HepG2 (cell line): Measurements from ENCODE around the gene BIN1. TPM values are rescaled to one million over a fixed set of nuclear protein-coding genes. Genes with fewer than 3 reads are reported as not detected.
A peak's percentile ranks its signal among the peaks of the same experiment; 100 is the strongest.

Experiments
- ATAC-seq: fragments of 200-7000 bp; cut with Tn5 transposase; 3 replicates; pipeline ENCODE4 v1.9.1; 2020; ENCODE audit warnings: mild to moderate bottlenecking, moderate library complexity
- BruUV-seq: library from RNA; stranded (reverse); fragments of 400-500 nt; replicated peaks from 2 replicates; lab custom pipeline; 2021; lab: Mats Ljungman, UMichigan
- CTCF ChIA-PET: fragments of 300-600 bp; formaldehyde crosslinking; extraction: SDS; loops from one replicate; lab custom pipeline; 2021; ENCODE audit warnings: low total read pairs, inconsistent platforms, low intra/inter-chr PET ratio; lab: Yijun Ruan, JAX
- POLR2A ChIA-PET: fragments of 350-600 bp; sonication (Branson Sonifier 250); formaldehyde crosslinking; loops from one replicate; lab custom pipeline; 2020; ENCODE audit warnings: antibody characterized with exemption, inconsistent platforms; lab: Yijun Ruan, JAX
- DNase-seq: peaks from one replicate; pipeline ENCODE4 v3.0.0-alpha.2; 2015; ENCODE audit warnings: low spot score
- FAIRE-seq: peaks from 3 replicates; lab custom pipeline; 2011; peaks lifted over from hg19 to GRCh38; lab: Jason Lieb, UNC
- H2AFZ ChIP-seq: one replicate; pipeline ENCODE4 v1.6.1; 2011; ENCODE audit warnings: low read length, inconsistent platforms
- H3K27ac ChIP-seq: fragments of 300-600 bp; 3 replicates; pipeline ENCODE4 v1.8.0; 2011; ENCODE audit warnings: mixed run types, mild to moderate bottlenecking, mixed read lengths, low read length, inconsistent platforms; ENCODE audit not compliant: insufficient read depth; ENCODE audit errors: extremely low read length
- H3K27me3 ChIP-seq, 2 experiments: fragments of 200-600 bp in 1 of 2; 2 replicates in 1 of 2; 3 replicates in 1 of 2; pipeline versions ENCODE4 v1.6.0 to v1.8.0; 2011; ENCODE audit warnings: low read length in 2 of 2, mild to moderate bottlenecking in 2 of 2, moderate library complexity in 2 of 2, inconsistent platforms in 1 of 2; ENCODE audit not compliant: insufficient read depth in 2 of 2, control insufficient read depth in 1 of 2
- H3K36me3 ChIP-seq, 2 experiments: fragments of 200-600 bp in 1 of 2; replicated peaks in 1 of 2; 2 replicates in 1 of 2; 3 replicates in 1 of 2; pipeline versions ENCODE4 v1.5.1 to v1.8.0; 2011; ENCODE audit warnings: low read length in 2 of 2, inconsistent platforms in 1 of 2; ENCODE audit not compliant: insufficient read depth in 2 of 2, control insufficient read depth in 1 of 2
- H3K4me1 ChIP-seq: 2 replicates; pipeline ENCODE4 v1.5.1; 2012; ENCODE audit warnings: low read length, inconsistent platforms; ENCODE audit not compliant: insufficient read depth
- H3K4me2 ChIP-seq: 2 replicates; pipeline ENCODE4 v1.6.0; 2011; ENCODE audit warnings: low read depth, low read length, inconsistent platforms
- H3K4me3 ChIP-seq, 3 experiments: fragments of 200-600 bp in 1 of 3; sonication (generic), shearing (Covaris generic) in 1 of 3; replicated peaks in 1 of 3; 2 replicates each; pipeline ENCODE4 v1.5.1; 2011 to 2016; ENCODE audit warnings: low read length in 3 of 3, inconsistent platforms in 2 of 3, low read depth in 2 of 3, mild to moderate bottlenecking in 2 of 3, control low read depth in 1 of 3, mixed read lengths in 1 of 3; ENCODE audit not compliant: insufficient read depth in 1 of 3
- H3K79me2 ChIP-seq: one replicate; pipeline ENCODE4 v1.6.1; 2011; ENCODE audit warnings: low read length, inconsistent platforms; ENCODE audit not compliant: insufficient read depth
- H3K9ac ChIP-seq: 2 replicates; pipeline ENCODE4 v1.6.0; 2011; ENCODE audit warnings: mild to moderate bottlenecking, low read depth, low read length, inconsistent platforms; ENCODE audit not compliant: insufficient read depth
- H3K9me3 ChIP-seq: 2 replicates; pipeline ENCODE4 v1.5.1; 2012; ENCODE audit warnings: mild to moderate bottlenecking, low read length
- H4K20me1 ChIP-seq: 2 replicates; pipeline ENCODE4 v1.6.0; 2011; ENCODE audit warnings: inconsistent platforms, mild to moderate bottlenecking, low read length, moderate library complexity; ENCODE audit not compliant: insufficient read depth
- BHLHE40 ChIP-seq: IDR thresholded peaks from 2 replicates; pipeline ENCODE4 v1.6.1; 2011; ENCODE audit warnings: low read length, improper control_type of control experiment
- DMTF1 ChIP-seq: sonication (generic); formaldehyde crosslinking; IDR thresholded peaks from 2 replicates; pipeline ENCODE4 v1.4.0; 2020; ENCODE audit warnings: mild to moderate bottlenecking, missing genetic modification reagents
- MAX ChIP-seq: IDR thresholded peaks from 2 replicates; pipeline ENCODE4 v1.6.1; 2012; ENCODE audit warnings: inconsistent platforms
- MBNL3 ChIP-seq: fragments of 250-450 bp; sonication (Bioruptor Pico); conservative IDR thresholded peaks from 2 replicates; pipeline ENCODE4 v1.8.0; 2022; ENCODE audit warnings: mild to moderate bottlenecking, inconsistent platforms
- POGZ ChIP-seq: sonication (generic); formaldehyde crosslinking; IDR thresholded peaks from 2 replicates; pipeline ENCODE4 v1.4.0; 2020; ENCODE audit warnings: mild to moderate bottlenecking, missing genetic modification reagents
- SNAI1 ChIP-seq: sonication (generic); formaldehyde crosslinking; IDR thresholded peaks from 2 replicates; pipeline ENCODE4 v1.5.0; 2020; ENCODE audit warnings: mild to moderate bottlenecking, missing genetic modification reagents, borderline replicate concordance
- TAF15 ChIP-seq: fragments of 200-400 bp; formaldehyde crosslinking; IDR thresholded peaks from one replicate; pipeline ENCODE4 v1.6.1; 2018; ENCODE audit warnings: mild to moderate bottlenecking, low read depth, low read length; ENCODE audit not compliant: poor library complexity, severe bottlenecking
- TFDP1 ChIP-seq: IDR thresholded peaks from 2 replicates; pipeline ENCODE4 v1.6.1; 2016; ENCODE audit warnings: missing compliant biosample characterization, missing genetic modification reagents, borderline replicate concordance
- ZBTB43 ChIP-seq: sonication (generic); formaldehyde crosslinking; conservative IDR thresholded peaks from 2 replicates; pipeline ENCODE4 v1.4.0; 2020; ENCODE audit warnings: missing genetic modification reagents
- ZNF264 ChIP-seq: sonication (generic); formaldehyde crosslinking; IDR thresholded peaks from 2 replicates; pipeline ENCODE4 v1.4.0; 2020; ENCODE audit warnings: missing genetic modification reagents
- ZNF674 ChIP-seq: sonication (generic); formaldehyde crosslinking; IDR thresholded peaks from 2 replicates; pipeline ENCODE4 v1.5.0; 2020; ENCODE audit warnings: low read depth, mild to moderate bottlenecking, missing genetic modification reagents
- ZNF75D ChIP-seq: sonication (generic); formaldehyde crosslinking; IDR thresholded peaks from 2 replicates; pipeline ENCODE4 v1.8.1; 2023; ENCODE audit warnings: missing genetic modification reagents, mild to moderate bottlenecking, borderline replicate concordance
- ZSCAN29 ChIP-seq: sonication (generic); formaldehyde crosslinking; conservative IDR thresholded peaks from 2 replicates; pipeline ENCODE4 v1.4.0; 2020; ENCODE audit warnings: mild to moderate bottlenecking, missing genetic modification reagents
- WGBS: methylation state at CpG from one replicate; pipeline ENCODE4 v1.1.6; 2017; ENCODE audit warnings: low lambda C conversion rate; 5-methylcytosine and 5-hydroxymethylcytosine counted together
- in situ Hi-C: cut with HindIII; loops from 2 replicates; pipeline ENCODE4 v1.10.0; 2017; ENCODE audit warnings: low pct_unique_long_range_greater_than_20kb; ENCODE audit not compliant: extremely low pct_ligation_motif_present
- intact Hi-C: fragments of 100-400 bp; cut with micrococcal nuclease; formaldehyde crosslinking; loops from one replicate; pipeline ENCODE4 v1.10.0; 2022; ENCODE audit not compliant: unreplicated experiment
- polyA plus RNA-seq, 8 experiments: library from polyadenylated mRNA; depleted of rRNA in 3 of 8; stranded (reverse) in 7 of 8; unstranded in 1 of 8; fragments of >200 nt; fragmentation: Illumina TruSeq in 4 of 8; extraction: Trizol in 4 of 8; gene quantifications; 2 replicates each; pipeline versions ENCODE4 v1.2.1 to v1.2.3, GENCODE V29; 2011 to 2016; ENCODE audit warnings: low read depth in 4 of 8, missing spikeins in 1 of 8, mixed read lengths in 1 of 8; ENCODE audit not compliant: insufficient read depth in 1 of 8
- total RNA-seq, 5 experiments: library from RNA; depleted of rRNA; stranded (reverse); fragments of >200 nt; fragmentation: Illumina TruSeq; extraction: Trizol; gene quantifications; 2 replicates each; pipeline ENCODE4 v1.2.3, GENCODE V29; 2016; ENCODE audit warnings: low read depth in 1 of 5

BIN1 gene
- total and polyA plus RNA-seq, 2 of the 13 experiments (the other 11 are each of a cell fraction or from before 2014, with no cell fraction given): 0.93 to 1.2 TPM

GRCh38 chr2:127046579-127046978 lies 60.4 kb downstream of the BIN1 start:
- no peak for FAIRE-seq
- H3K79me2 ChIP-seq: no peaks in the 10 kb centered on the region
- no peak overlapping the region for H3K9ac ChIP-seq
- H4K20me1 ChIP-seq: no peaks in the 10 kb centered on the region
- H3K4me2 ChIP-seq: no peak overlapping the region
- H3K27ac ChIP-seq: no peak overlapping the region
- in situ Hi-C loops: loop anchor here (10.0 kb wide), 1 partner anchor 252 kb away; no protein-coding TSS in a partner anchor
- ATAC-seq: no peak
- H3K4me1 ChIP-seq: no peaks in the 10 kb centered on the region; the same call in 1 of the 2 replicates
- no peak for TF ChIP-seq ZSCAN29 (CRISPR knock-in tag)
- peak; percentile 46; the same call in 1 of the 2 replicates for TF ChIP-seq BHLHE40
- no peak for TF ChIP-seq ZNF264 (CRISPR knock-in tag)
- TF ChIP-seq MAX: peak; percentile 75
- TF ChIP-seq TAF15: no peak
- no peak for TF ChIP-seq POGZ
- TF ChIP-seq MBNL3: no peak
- no peak for TF ChIP-seq SNAI1
- peak; percentile 40; the same call in 1 of the 2 replicates for TF ChIP-seq TFDP1 (CRISPR knock-in tag)
- TF ChIP-seq ZNF674 (CRISPR knock-in tag): no peak
- no peak for TF ChIP-seq DMTF1 (CRISPR knock-in tag)
- no peak for TF ChIP-seq ZNF75D (CRISPR knock-in tag)
- TF ChIP-seq ZBTB43 (CRISPR knock-in tag): no peak
- no TSS peak for BruUV-seq
- 52% methylated on average over 3 of the region's 3 CpGs for WGBS
- peaks cover 0 to 7% of the 10 kb centered on the region in 2 experiments; a peak in 2 of 5 replicates for H3K27me3 ChIP-seq
- H3K9me3 ChIP-seq: no peaks in the 10 kb centered on the region
- H3K4me3 ChIP-seq: no peak overlapping the region
- POLR2A ChIA-PET: no interaction called here
- no peak overlapping the region for H2AFZ ChIP-seq
- H3K36me3 ChIP-seq: no peaks in the 10 kb centered on the region
- intact Hi-C loops: loop anchor here (10.0 kb wide), 2 partner anchors 182 to 1302 kb away; no protein-coding TSS in a partner anchor
- DNase-seq: no peak
- CTCF ChIA-PET: no interaction called here
